ENCODE measurements around the gene CRIP2.

Gene CRIP2

DNA sequence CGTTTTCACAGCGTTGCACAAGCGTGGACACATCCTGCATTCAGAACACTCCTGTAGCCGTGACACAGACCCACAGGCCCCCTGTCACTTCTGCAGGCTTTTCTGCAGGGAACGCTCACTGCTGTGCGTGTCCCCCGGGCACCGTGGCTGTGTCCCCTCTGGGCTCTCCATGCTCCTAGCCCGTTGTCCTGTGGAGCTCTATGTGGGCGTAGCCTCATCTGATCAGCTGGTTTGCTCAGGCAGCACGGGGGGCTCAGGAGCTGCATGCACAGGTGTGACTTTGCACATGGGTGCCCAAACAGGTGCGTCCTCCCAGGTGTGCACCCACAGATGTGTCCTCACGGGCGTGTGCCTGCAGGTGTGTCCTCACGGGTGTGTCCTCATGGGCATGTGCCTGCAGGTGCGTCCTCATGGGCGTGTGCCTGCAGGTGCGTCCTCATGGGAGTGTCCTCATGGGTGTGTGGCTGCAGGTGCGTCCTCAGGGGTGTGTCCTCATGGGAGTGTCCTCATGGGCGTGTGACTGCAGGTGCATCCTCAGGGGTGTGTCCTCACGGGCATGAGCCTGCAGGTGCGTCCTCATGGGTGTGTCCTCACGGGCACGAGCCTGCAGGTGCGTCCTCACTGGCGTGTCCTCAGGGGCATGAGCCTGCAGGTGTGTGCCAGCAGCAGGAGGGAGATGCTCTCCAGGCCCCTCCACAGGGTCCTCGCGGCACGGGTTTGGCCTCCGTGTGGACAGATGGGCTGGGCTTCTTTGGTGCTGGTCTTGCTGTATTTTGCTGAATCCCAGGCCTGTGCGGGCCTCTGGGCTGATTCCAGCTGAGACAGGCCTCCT lies 37.5 kb upstream of the CRIP2 start:
- in situ Hi-C loops (cut with HindIII; ENCODE audit: low sequenced_read_pairs), result no loop called here
- no peak for DNase-seq (ENCODE audit: low read depth)
- no peak overlapping the region for H3K4me3 ChIP-seq (ENCODE audit: low read depth, low read length)
- TF ChIP-seq, protein P1, sequence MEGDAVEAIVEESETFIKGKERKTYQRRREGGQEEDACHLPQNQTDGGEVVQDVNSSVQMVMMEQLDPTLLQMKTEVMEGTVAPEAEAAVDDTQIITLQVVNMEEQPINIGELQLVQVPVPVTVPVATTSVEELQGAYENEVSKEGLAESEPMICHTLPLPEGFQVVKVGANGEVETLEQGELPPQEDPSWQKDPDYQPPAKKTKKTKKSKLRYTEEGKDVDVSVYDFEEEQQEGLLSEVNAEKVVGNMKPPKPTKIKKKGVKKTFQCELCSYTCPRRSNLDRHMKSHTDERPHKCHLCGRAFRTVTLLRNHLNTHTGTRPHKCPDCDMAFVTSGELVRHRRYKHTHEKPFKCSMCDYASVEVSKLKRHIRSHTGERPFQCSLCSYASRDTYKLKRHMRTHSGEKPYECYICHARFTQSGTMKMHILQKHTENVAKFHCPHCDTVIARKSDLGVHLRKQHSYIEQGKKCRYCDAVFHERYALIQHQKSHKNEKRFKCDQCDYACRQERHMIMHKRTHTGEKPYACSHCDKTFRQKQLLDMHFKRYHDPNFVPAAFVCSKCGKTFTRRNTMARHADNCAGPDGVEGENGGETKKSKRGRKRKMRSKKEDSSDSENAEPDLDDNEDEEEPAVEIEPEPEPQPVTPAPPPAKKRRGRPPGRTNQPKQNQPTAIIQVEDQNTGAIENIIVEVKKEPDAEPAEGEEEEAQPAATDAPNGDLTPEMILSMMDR (IDR thresholded peaks at IDR 0.05; ENCODE audit: low read depth, low read length, missing control alignments), result no peak

DNA sequence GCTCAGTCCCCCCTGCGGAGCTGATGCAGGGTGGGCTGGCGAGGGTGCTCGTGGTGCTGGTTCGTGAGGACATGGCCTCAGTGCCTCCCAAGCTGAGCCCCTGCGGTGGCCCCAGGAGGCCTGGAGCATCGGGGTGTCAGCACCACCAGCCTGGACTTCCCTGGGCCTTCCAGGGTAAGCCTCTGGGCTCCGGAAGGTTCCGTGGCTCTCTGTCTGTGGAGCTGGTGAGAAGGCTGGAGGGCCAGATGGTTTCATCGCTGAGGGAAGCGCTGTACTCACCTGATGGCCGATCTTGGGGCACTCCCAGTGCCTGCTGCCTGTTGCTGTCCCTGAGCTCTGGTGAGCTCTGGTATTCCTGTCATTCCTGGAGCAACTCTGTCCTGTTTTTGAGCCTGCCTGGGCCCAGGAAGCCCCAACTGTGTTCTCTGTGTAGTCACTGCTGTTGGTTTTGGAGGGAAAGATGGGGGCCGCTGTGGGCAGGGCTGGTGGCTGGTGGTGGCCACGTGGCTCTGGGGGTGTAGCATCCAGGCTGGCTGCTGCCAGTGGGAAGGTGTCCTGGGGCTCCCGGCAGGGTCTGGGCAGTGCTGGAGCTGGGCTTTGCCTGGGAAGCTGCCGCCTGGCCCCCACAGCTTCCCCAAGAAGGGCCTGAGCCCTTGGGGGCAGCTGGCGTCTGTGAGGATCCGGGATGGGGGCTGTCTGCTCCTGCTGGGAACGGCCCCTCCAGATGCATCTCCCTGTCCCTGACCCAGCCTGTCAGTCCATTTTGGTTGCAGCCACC lies 36.7 kb upstream of the CRIP2 start:
- DNase-seq (ENCODE audit: low read depth), result no peak
- no peak overlapping the region for H3K4me3 ChIP-seq (ENCODE audit: low read depth, low read length)
- TF ChIP-seq, protein P1 (IDR thresholded peaks at IDR 0.05; ENCODE audit: low read depth, low read length, missing control alignments), result no peak
- in situ Hi-C loops (cut with HindIII; ENCODE audit: low sequenced_read_pairs), result no loop called here

DNA sequence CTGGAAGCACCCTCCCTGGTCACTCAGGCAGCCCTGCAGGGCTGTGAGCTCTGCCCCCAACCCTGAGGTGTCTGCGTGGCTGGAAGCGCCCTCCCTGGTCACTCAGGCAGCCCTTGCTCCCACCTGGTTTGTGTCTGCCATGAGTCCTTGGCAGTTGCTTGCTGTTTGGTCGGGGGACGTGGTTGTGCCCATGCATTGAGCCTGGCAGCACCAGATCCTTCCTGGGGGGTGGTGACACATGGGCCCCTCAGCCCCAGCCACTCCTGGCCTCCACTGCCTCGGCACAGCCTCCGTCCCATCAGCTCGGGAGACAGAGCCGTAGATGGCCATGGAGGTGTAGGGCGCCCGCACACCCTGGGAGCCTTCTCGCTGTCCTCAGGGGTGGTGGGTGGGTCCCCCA lies 35.4 kb upstream of the CRIP2 start:
- no peak overlapping the region for H3K4me3 ChIP-seq (ENCODE audit: low read depth, low read length)
- TF ChIP-seq, protein P1 (IDR thresholded peaks at IDR 0.05; ENCODE audit: low read depth, low read length, missing control alignments), result no peak
- DNase-seq (ENCODE audit: low read depth), result no peak
- in situ Hi-C loops (cut with HindIII; ENCODE audit: low sequenced_read_pairs), result no loop called here

DNA sequence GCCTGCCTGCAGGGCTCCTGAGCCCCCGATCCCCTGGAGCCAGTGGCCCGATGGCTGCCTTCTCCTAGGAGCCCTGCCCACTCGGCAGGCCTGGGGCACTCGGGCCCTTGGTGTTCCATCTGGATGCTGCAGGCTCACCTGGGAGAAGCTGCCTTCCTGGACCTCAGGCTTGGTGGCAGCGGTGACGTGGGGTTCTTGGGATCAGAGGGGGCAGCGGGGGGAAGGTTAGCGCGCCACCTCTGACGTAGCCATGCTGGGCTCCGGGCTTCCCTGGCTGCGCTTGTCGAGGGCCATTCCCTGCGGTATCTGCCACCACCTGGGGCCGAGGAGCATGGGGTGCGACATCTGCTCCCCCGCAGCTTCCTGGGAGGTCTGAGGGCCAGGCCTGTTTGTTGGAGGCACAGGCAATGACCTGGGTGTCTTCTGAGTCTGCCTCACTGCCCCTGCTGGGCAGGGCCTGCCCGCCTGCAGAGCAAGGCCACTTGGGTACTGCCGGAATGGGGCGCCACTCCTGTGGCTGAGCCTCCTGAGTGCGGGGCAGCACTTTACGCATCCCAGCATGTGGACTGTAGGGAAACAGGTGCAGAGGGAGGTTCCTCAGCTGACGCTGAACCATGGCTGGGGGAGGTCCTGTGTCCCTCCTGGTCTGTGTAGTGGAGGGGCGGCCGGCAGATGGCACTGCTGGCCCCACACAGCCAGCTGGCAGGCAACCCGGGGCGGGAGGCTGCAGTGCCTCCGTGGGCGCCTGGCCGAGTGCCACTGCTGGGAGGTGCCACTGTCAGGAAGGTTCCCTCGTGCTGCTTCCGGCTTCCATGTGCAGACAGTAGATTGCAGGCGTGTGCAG lies 34.7 kb upstream of the CRIP2 start:
- no peak for DNase-seq (ENCODE audit: low read depth)
- TF ChIP-seq, protein P1 (IDR thresholded peaks at IDR 0.05; ENCODE audit: low read depth, low read length, missing control alignments), result peak; percentile 12

DNA sequence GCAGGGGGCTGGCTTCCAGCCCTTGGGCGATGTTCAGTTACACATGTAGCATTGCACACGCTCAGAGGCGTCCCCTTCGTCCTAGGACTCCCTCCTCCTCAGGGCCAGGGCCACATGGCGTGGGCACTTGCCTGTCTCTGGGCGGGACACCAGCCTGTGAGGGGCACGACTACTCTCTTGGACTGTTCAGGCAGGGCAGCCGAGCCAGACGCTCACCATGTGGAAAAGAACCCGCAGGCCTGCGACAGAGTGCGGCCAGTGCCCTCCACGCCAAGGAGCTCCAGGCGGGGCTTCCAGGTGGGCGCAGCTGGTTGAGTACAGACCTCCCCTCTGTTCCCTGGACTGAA lies 34.1 kb upstream of the CRIP2 start:
- H3K4me3 ChIP-seq (ENCODE audit: low read depth, low read length), result no peak overlapping the region
- no peak for DNase-seq (ENCODE audit: low read depth)
- TF ChIP-seq, protein P1 (IDR thresholded peaks at IDR 0.05; ENCODE audit: low read depth, low read length, missing control alignments), result no peak
- in situ Hi-C loops (cut with HindIII; ENCODE audit: low sequenced_read_pairs), result no loop called here

More for the DNA sequence above, 34.7 kb upstream of the CRIP2 start:
- in situ Hi-C loops (cut with HindIII; ENCODE audit: low sequenced_read_pairs), result no loop called here
- no peak overlapping the region for H3K4me3 ChIP-seq (ENCODE audit: low read depth, low read length)

DNA sequence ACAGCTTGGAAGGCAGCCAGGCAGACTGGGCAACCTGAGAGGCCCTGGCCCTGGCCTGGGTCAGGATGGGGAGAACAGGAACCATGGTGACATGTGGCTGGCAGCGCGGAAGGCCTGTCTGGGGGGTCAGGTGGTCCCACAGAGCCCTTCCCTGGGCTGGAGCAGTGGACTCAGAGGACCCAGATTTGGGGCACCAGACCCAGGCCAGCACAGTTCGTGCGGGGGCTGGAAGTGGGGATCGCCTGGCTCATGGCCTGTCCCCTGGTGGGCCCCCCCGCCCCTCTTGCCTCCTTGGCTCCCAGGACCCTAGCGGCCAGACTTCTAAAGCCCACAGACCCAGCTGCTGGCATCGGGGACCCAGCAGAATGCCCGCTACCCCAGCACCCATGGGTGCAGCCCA lies 33.6 kb upstream of the CRIP2 start:
- TF ChIP-seq, protein P1 (IDR thresholded peaks at IDR 0.05; ENCODE audit: low read depth, low read length, missing control alignments), result no peak
- no peak for DNase-seq (ENCODE audit: low read depth)
- in situ Hi-C loops (cut with HindIII; ENCODE audit: low sequenced_read_pairs), result no loop called here
- no peak overlapping the region for H3K4me3 ChIP-seq (ENCODE audit: low read depth, low read length)
